HEK293 (cell line): ENCODE data around the gene RAB42.
"Not testable (repeated sequence)": the region's sequence is repeated elsewhere in the genome, so short reads cannot be mapped to it uniquely, and the experiment has no call there.

Experiments used
- CTCF ChIP-seq: fragments of 450-650 bp; formaldehyde crosslinking; IDR thresholded peaks from 2 replicates; pipeline ENCODE4 v1.5.1; 2016; ENCODE audit warnings: missing biosample characterization, missing genetic modification characterization
- HOXA7 ChIP-seq: sonication (generic); formaldehyde crosslinking; IDR thresholded peaks from 2 replicates; pipeline ENCODE4 v1.8.1; 2022; ENCODE audit warnings: missing genetic modification reagents, borderline replicate concordance
- PBX3 ChIP-seq: sonication (generic); formaldehyde crosslinking; IDR thresholded peaks from 2 replicates; pipeline ENCODE4 v1.8.1; 2022; ENCODE audit warnings: mild to moderate bottlenecking, moderate library complexity, missing genetic modification reagents
- ZBTB21 ChIP-seq: fragments of 450-650 bp; formaldehyde crosslinking; IDR thresholded peaks from 2 replicates; pipeline ENCODE4 v1.5.1; 2017; ENCODE audit warnings: missing biosample characterization, missing genetic modification characterization
- ZBTB49 ChIP-seq: fragments of 450-650 bp; formaldehyde crosslinking; IDR thresholded peaks from 2 replicates; pipeline ENCODE4 v1.5.1; 2016; ENCODE audit warnings: missing biosample characterization, missing genetic modification characterization, low read depth
- ZNF114 ChIP-seq: fragments of 450-650 bp; formaldehyde crosslinking; IDR thresholded peaks from 2 replicates; pipeline ENCODE4 v1.5.0; 2017; ENCODE audit warnings: missing biosample characterization, missing genetic modification characterization
- ZNF121 ChIP-seq: fragments of 450-650 bp; formaldehyde crosslinking; IDR thresholded peaks from 2 replicates; pipeline ENCODE4 v1.5.1; 2016; ENCODE audit warnings: missing biosample characterization, missing genetic modification characterization
- ZNF19 ChIP-seq: fragments of 450-650 bp; formaldehyde crosslinking; IDR thresholded peaks from 2 replicates; pipeline ENCODE4; 2016; ENCODE audit warnings: missing biosample characterization, missing genetic modification characterization, low read depth
- ZNF23 ChIP-seq: fragments of 450-650 bp; formaldehyde crosslinking; IDR thresholded peaks from 2 replicates; pipeline ENCODE4 v1.5.1; 2016; ENCODE audit warnings: missing biosample characterization, missing genetic modification characterization, borderline replicate concordance
- ZNF513 ChIP-seq: fragments of 450-650 bp; IDR thresholded peaks from 2 replicates; pipeline ENCODE4 v1.5.1; 2018; ENCODE audit warnings: missing biosample characterization, missing genetic modification characterization
- ZNF692 ChIP-seq: fragments of 450-650 bp; formaldehyde crosslinking; IDR thresholded peaks from 2 replicates; pipeline ENCODE4 v1.5.1; 2016; ENCODE audit warnings: missing biosample characterization, missing genetic modification characterization
- ZNF777 ChIP-seq: fragments of 450-650 bp; formaldehyde crosslinking; IDR thresholded peaks from 2 replicates; pipeline ENCODE4 v1.5.1; 2017; ENCODE audit warnings: missing biosample characterization, missing genetic modification characterization, borderline replicate concordance
- ZNF785 ChIP-seq: fragments of 450-650 bp; formaldehyde crosslinking; IDR thresholded peaks from 2 replicates; pipeline ENCODE4 v1.5.1; 2016; ENCODE audit warnings: missing biosample characterization, missing genetic modification characterization

- not testable (repeated sequence) for TF ChIP-seq ZNF513 (tag by site-specific recombination); ZNF114 (tag by site-specific recombination); CTCF (tag by site-specific recombination); ZNF785; ZNF777 (tag by site-specific recombination); HOXA7; ZNF19 (tag by site-specific recombination); ZBTB49 (tag by site-specific recombination); PBX3 (CRISPR knock-in tag); ZNF121 (tag by site-specific recombination); ZBTB21 (tag by site-specific recombination); ZNF692 (tag by site-specific recombination); ZNF23 (tag by site-specific recombination)
Observed at GRCh38 chr1:28572891-28573290, 19.2 kb upstream of the RAB42 start.
